ENCODE results near the gene MEI1.
"Not testable (repeated sequence)": the region's sequence is repeated elsewhere in the genome, so short reads cannot be mapped to it uniquely, and the experiment has no call there.

Gene MEI1

GRCh38 chr22:41683616-41684015 is 15.7 kb upstream of the MEI1 start:
- DNase-seq = no peak

DNA sequence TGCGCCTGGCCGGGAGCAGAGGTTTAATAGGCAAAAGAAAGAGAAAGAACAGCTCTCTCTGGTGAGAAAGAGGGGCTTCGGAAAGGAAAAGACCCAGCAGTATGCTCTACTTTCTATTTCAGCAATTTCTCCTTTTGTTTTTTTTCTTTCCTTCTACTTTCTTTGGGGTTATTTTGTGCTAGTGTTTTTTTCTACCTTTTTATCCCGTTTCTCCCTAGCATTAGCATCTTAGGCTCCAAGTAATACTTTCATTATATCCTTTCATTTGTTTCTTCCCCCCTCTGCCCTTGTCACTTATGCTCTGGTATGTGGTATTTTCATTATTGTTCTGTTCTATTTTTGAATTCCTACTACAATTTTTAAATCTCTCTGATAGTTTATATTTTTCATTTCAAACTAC is 15.1 kb upstream of the MEI1 start:
- no peak for DNase-seq

DNA sequence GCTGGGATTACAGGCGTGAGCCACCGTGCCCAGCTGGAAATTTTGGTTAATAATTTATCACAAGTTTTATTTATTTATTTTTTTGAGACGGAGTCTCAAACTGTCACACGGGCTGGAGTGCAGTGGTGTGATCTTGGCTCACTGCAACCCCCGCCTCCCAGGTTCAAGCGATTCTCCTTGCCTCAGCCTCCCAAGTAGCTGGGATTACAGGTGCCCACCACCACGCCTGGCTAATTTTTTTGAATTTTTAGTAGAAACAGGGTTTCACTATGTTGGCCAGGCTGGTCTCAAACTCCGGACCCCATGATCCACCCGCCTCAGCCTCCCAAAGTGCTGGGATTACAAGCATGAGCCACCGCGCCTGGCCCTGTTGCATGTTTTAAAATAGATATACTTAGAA is 12.4 kb upstream of the MEI1 start:
- DNase-seq = not testable (repeated sequence)

- no peak for DNase-seq
These were observed 11.4 kb upstream of the MEI1 start for GRCh38 chr22:41687901-41688364.

- peak; percentile 88 for DNase-seq
These were observed 10.7 kb upstream of the MEI1 start, which contains the start of gene SNU13 for GRCh38 chr22:41688365-41689211. Gene SNU13 (minus strand): TSS chr22:41688867. CDS start chr22:41688796, 71 bp downstream.

DNA sequence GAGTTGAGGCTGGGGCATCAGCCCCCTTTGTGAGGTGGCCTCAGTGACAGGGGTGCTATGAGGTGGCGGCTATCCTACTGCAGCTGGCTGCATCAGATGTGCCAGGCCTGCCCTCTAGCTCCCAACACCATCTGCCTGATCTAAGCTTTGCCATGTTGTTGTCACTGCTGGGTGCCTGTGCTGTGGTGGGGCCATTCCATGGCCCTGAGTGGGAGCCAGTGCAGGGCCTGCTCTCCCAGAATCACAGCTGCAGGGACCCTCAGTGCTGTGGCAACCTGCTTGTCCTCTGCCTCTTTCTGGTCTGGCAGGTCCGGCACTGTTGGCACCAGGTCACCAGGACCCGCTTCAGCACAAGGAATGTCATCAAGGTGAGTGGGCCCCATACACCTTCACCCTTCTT is 8.8 kb upstream of the MEI1 start:
- no peak for DNase-seq

DNA sequence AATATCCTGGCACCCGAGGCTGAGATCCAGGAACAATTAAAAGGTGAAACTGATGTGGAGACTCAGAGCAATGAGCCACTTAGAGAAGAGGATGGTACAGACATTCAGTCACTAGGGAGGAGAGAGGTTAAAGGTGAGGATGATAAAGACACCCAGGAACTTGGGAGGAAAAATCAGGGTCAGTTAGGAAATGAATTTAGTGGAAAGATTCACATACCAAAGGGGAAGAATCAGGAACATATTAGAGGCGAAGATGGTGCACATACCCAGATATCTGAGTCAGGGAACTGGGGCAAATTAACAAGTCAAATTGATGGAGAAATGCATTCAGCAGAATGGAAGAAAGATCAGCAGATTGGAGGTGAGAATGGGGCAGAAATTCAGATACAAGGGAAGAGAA is 4.1 kb upstream of the MEI1 start:
- no peak for DNase-seq

DNA sequence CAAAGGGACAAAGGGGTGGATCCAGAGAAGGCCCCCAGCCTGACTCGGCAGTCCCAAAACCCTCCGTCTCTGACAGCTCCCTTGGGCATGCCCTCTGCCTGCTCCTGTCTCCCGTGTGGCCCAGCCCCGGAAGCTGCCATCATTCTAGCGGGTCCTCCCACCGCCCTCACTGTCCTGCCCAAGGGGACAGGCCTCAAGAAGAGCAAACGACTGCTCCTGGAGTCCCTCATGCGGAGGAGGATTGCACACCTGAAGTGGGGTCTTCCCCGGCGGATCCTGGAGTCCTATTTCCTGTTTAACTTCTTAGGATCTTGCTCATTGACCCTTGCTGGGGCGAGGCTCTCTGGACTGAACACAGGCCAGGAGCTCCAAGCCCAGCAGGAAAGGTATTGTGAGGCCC is 2.6 kb upstream of the MEI1 start:
- no peak for DNase-seq

DNA sequence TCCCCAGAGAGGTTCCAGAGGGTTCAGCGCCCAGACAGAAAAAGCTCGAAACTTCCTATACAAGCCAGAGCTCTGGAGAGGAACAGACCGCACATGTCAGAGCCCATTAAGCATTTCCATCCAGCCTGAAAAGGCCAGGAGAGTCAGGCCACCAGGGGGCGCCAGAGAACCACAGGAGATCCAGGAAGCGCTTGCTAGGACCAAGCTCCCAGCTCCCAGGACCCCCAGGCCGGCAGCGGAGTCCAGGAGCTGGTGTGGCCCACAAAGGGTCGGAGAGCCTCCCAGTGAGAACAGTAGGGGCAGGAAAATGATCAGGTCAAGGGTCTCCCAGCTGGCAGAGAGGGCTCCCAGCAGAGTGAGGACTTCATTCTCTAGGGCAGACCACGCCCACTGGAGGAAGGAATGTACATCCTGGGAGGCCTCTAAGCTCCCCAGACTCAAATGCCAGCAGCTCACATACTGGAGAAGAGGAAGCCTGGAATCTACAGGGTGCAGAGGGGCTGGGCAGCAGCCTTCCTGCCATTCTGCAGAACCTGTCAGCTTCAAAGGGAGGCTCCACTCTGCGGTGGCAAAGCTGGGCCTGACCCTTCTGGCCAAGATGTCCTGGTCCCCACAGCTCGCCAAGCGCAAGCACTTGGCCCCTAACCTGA is 2.1 kb upstream of the MEI1 start:
- DNase-seq = peak; percentile 85

GRCh38 chr22:41700108-41700364 is 733 bp downstream of the MEI1 start:
- DNase-seq = no peak

DNA sequence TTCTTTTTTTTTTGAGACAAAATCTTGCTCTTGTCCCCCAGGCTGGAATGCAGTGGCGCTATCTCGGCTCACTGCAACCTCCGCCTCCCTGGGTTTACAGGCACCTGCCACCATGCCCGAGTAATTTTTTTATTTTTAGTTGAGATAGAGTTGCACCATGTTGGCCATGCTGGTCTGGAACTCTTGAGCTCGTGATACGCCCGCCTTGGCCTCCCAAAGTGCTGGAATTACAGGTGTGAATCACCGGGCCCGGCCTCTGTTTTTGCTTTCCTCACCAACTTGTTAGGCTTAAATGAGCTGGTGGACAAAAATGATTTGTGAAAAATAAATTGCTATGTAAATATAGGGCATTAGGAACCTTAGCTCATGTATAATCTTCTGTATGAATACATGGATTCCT is 3.5 kb downstream of the MEI1 start:
- DNase-seq = no peak

GRCh38 chr22:41709341-41709740 is 10.0 kb downstream of the MEI1 start:
- DNase-seq = no peak

DNA sequence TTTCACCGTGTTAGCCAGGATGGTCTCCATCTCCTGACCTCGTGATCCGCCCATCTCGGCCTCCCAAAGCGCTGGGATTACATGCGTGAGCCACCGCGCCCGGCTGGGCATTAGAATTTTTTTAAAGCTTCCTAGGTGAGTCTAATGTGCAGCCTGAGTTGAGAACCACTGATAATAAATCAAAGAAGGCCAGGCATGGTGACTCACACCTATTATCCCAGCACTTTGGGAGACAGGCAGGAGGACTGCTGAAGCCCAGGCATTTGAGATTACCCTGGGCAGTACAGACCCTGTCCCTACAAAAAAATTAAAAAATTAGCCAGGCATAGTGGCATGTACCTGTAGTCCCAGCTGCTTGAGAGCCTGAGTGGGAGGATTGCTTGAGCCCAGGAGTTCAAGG is 13.7 kb downstream of the MEI1 start:
- DNase-seq = no peak

- no peak for DNase-seq
These were observed 23.2 kb downstream of the MEI1 start for GRCh38 chr22:41722496-41722895.

GRCh38 chr22:41725510-41726110 is 26.3 kb downstream of the MEI1 start:
- no peak for DNase-seq

- no peak for DNase-seq
These were observed 32.3 kb downstream of the MEI1 start for GRCh38 chr22:41731609-41732008.

DNA sequence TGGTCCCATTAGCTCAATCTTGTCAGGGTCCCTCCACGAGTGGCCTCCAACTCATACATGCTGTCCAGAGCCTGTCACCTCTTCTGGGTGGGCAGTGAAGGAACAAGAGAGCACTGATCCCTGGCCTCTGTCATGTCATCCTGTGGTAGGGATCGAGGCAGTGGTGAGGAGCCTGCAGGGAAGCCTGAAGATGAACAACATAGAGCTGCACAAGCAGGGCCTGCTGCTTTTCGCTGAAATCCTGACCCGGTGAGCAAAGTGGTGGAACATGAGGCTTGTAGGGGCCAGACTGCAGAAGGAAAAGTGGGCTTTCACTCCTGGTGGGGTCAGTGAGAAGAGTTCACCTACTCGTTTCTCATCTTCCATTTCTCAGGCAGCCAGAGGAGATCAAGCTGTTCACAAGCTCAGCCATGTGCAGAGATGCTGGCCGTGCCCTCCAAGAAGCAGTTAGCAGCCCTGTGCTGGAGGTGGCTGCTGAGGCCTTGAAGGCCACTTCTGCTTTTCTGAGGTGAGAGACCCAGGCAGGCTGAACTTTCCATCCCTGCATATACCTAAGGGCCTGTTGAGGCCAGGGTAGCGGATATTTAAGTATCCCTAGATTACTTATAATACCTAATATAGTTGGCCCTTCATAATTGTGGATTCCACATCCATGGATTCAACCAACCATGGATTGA is 32.9 kb downstream of the MEI1 start:
- DNase-seq = no peak

- DNase-seq = not testable (repeated sequence)
These were observed 33.9 kb downstream of the MEI1 start for GRCh38 chr22:41733241-41733640.

- no peak for DNase-seq
These were observed 40.3 kb downstream of the MEI1 start for GRCh38 chr22:41739576-41739975.

- DNase-seq = no peak
These were observed 43.6 kb downstream of the MEI1 start for GRCh38 chr22:41742918-41743317.

GRCh38 chr22:41745968-41746367 is 46.7 kb downstream of the MEI1 start:
- DNase-seq = no peak

GRCh38 chr22:41746567-41747400 is 47.5 kb downstream of the MEI1 start:
- peak; percentile 21 for DNase-seq
